ENCODE measurements around the gene TMEM232.
A peak's percentile ranks its signal among the peaks of the same experiment; 100 is the strongest.
"Not testable (repeated sequence)": the region's sequence is repeated elsewhere in the genome, so short reads cannot be mapped to it uniquely, and the experiment has no call there.

TMEM232 gene

DNA sequence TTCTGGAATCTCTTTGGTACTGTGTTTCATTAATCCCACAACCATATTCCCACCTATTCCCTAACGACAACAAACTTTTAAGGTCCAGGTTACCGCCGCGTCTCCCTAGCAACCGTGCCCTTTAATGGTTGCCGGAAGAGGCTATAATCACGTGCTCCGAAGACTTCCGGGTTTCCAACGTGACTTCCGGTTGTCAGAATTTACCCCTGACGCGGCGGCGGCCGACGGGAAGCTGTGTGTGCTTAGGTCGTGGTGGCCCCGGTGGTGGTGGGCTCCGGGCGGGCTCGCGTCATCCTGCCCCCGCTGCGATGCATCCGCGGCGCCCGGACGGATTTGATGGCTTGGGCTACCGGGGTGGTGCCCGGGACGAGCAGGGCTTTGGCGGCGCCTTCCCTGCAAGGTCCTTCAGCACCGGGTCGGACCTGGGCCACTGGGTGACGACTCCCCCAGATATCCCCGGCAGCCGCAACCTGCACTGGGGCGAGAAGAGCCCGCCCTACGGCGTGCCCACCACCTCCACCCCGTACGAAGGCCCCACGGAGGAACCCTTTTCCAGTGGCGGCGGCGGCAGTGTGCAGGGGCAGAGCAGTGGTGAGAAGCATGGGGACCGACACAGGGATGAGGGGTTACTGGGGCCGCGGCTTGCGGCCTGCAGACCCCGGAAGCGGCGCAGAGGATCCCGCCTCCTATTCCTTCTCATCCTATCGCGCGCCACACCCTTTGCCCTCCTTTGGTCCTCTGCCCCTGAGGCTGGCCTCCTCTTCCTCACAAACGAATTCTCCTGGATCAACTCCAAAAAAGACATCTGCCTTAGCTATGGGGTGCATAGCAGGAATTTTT is 12.6 kb upstream of the TMEM232 start, which contains the start of gene SLC25A46:
SLC25A46 (plus strand) TSS at position 196 of the 840 bp plus-strand sequence; CDS start at position 309, 113 bp downstream.
- peak within 1 kb of the TSS; percentile 46 for H3K9ac ChIP-seq (ENCODE audit: low read length)
- no peaks in the 10 kb centered on the region for H3K36me3 ChIP-seq (ENCODE audit: control insufficient read depth, low read depth, low read length)
- H3K27me3 ChIP-seq (ENCODE audit: control insufficient read depth, insufficient read depth, low read length): peaks cover 7% of the 10 kb centered on the region
- H3K9me3 ChIP-seq (ENCODE audit: control insufficient read depth, low read depth, low read length): no peaks in the 10 kb centered on the region
- peak within 1 kb of the TSS; percentile 90 for H3K4me3 ChIP-seq (ENCODE audit: low read length)
- H3K27ac ChIP-seq (ENCODE audit: low read length): no peak within 1 kb of the TSS
- no peaks in the 10 kb centered on the region for H3K4me1 ChIP-seq (ENCODE audit: control insufficient read depth, low read depth, low read length)

- no peak overlapping the region for H3K27ac ChIP-seq (ENCODE audit: low read length)
Measured at GRCh38 chr5:110738503-110738811, 12.0 kb upstream of the TMEM232 start.

DNA sequence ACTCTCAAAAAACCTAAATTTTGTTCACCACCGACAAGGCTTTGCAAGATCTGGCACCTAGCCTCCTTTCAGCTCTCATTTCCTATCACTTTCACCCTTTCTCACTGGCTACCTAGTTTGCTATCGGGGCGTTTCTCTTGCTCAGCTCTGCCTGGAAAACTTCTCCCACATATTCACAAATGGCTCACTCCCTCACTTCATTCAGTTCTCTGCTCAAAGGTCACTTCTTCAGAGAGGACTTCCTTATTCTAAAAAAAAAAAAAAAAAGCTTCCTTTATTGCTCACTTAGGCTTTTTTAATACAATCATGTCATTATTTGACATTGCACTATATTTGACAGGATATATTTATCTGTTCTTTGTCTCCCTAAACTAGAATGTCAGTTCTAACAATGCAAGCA is 10.3 kb upstream of the TMEM232 start:
- no peaks in the 10 kb centered on the region for H3K36me3 ChIP-seq (ENCODE audit: control insufficient read depth, low read depth, low read length)
- no peaks in the 10 kb centered on the region for H3K9me3 ChIP-seq (ENCODE audit: control insufficient read depth, low read depth, low read length)
- no peaks in the 10 kb centered on the region for H3K4me1 ChIP-seq (ENCODE audit: control insufficient read depth, low read depth, low read length)
- no peak overlapping the region for H3K27ac ChIP-seq (ENCODE audit: low read length)
- no peak overlapping the region for H3K4me3 ChIP-seq (ENCODE audit: low read length)
- H3K27me3 ChIP-seq (ENCODE audit: control insufficient read depth, insufficient read depth, low read length): peaks cover 7% of the 10 kb centered on the region
- H3K9ac ChIP-seq (ENCODE audit: low read length): no peak overlapping the region

More at GRCh38 chr5:110738503-110738811, 12.0 kb upstream of the TMEM232 start:
- Histone ChIP-seq H3K4me1 (ENCODE audit: control insufficient read depth, low read depth, low read length) (no peaks in the 10 kb centered on the region), H3K9me3 (ENCODE audit: control insufficient read depth, low read depth, low read length) (no peaks in the 10 kb centered on the region), H3K27me3 (ENCODE audit: control insufficient read depth, insufficient read depth, low read length) (peaks cover 7% of the 10 kb centered on the region), H3K36me3 (ENCODE audit: control insufficient read depth, low read depth, low read length) (no peaks in the 10 kb centered on the region), H3K9ac (ENCODE audit: low read length) (peak overlapping the region; percentile 46), H3K4me3 (ENCODE audit: low read length) (peak overlapping the region; percentile 90)

DNA sequence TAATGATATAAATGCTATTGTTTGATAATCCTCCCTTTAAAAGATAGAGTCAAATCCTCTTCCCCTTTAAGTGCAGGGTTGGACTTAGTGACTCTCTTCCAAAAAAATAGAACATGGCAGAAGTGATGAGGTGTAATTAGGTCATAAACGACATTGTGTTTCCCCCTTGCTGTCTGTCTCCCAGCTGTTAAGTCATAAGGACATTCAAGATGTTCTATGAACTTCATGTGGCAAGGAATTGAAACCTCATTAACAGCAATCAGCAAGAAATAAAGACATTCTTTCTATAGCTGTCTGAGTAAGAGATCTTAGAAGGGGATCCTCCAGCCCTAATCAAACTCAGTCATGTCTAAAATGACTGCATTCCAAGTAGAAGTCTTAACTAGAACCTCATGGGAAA is 9.1 kb upstream of the TMEM232 start:
- H3K36me3 ChIP-seq (ENCODE audit: control insufficient read depth, low read depth, low read length): no peaks in the 10 kb centered on the region
- no peak overlapping the region for H3K9ac ChIP-seq (ENCODE audit: low read length)
- H3K27ac ChIP-seq (ENCODE audit: low read length): no peak overlapping the region
- no peaks in the 10 kb centered on the region for H3K4me1 ChIP-seq (ENCODE audit: control insufficient read depth, low read depth, low read length)
- H3K4me3 ChIP-seq (ENCODE audit: low read length): no peak overlapping the region
- H3K27me3 ChIP-seq (ENCODE audit: control insufficient read depth, insufficient read depth, low read length): peaks cover 7% of the 10 kb centered on the region
- H3K9me3 ChIP-seq (ENCODE audit: control insufficient read depth, low read depth, low read length): no peaks in the 10 kb centered on the region

- Histone ChIP-seq H3K36me3 (ENCODE audit: control insufficient read depth, low read depth, low read length) (no peaks in the 10 kb centered on the region), H3K4me3 (ENCODE audit: low read length) (no peak overlapping the region), H3K9ac (ENCODE audit: low read length) (no peak overlapping the region), H3K4me1 (ENCODE audit: control insufficient read depth, low read depth, low read length) (no peaks in the 10 kb centered on the region), H3K27ac (ENCODE audit: low read length) (no peak overlapping the region), H3K27me3 (ENCODE audit: control insufficient read depth, insufficient read depth, low read length) (peaks cover 7% of the 10 kb centered on the region), H3K9me3 (ENCODE audit: control insufficient read depth, low read depth, low read length) (no peaks in the 10 kb centered on the region)
Measured at GRCh38 chr5:110734101-110734500, 7.6 kb upstream of the TMEM232 start.

DNA sequence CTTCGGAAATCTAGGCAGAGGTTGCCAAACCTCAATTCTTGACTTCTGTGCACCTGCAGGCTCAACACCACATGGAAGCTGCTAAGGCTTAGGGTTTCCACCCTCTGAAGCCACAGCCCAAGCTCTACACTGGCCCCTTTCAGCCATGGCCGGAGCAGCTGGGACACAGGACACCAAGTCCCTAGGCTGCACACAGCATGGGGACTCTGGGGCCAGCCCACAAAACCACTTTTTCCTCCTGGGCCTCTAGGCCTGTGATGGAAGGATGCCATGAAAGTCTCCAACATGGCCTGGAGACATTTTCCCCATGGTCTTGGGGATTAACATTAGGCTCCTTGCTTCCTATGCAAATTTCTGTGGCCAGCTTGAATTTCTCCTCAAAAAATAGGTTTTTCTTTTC is 5.0 kb upstream of the TMEM232 start:
- H3K27me3 ChIP-seq (ENCODE audit: control insufficient read depth, insufficient read depth, low read length); H3K4me3 ChIP-seq (ENCODE audit: low read length); H3K4me1 ChIP-seq (ENCODE audit: control insufficient read depth, low read depth, low read length); H3K27ac ChIP-seq (ENCODE audit: low read length); H3K9me3 ChIP-seq (ENCODE audit: control insufficient read depth, low read depth, low read length); H3K9ac ChIP-seq (ENCODE audit: low read length); H3K36me3 ChIP-seq (ENCODE audit: control insufficient read depth, low read depth, low read length): not testable (repeated sequence)

DNA sequence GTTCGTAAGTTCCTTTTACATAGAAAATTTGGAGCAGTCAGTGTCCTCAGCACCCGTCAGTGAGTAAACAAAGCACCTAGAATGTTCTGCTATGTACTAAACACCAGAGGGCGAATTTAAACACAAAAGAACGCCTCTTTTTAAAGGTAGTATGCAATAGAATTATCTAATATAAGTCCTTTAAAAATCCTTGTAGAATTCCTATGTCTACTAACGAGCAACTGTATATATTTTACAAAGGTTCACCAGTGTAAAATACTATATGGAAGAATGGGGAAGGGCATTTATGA is 499 bp upstream of the TMEM232 start:
- H3K4me3 ChIP-seq (ENCODE audit: low read length): peak overlapping the region; percentile 67
- H3K9me3 ChIP-seq (ENCODE audit: control insufficient read depth, low read depth, low read length): no peaks in the 10 kb centered on the region
- H3K9ac ChIP-seq (ENCODE audit: low read length): no peak overlapping the region
- no peaks in the 10 kb centered on the region for H3K36me3 ChIP-seq (ENCODE audit: control insufficient read depth, low read depth, low read length)
- no peaks in the 10 kb centered on the region for H3K4me1 ChIP-seq (ENCODE audit: control insufficient read depth, low read depth, low read length)
- H3K27ac ChIP-seq (ENCODE audit: low read length): no peak overlapping the region
- no peaks in the 10 kb centered on the region for H3K27me3 ChIP-seq (ENCODE audit: control insufficient read depth, insufficient read depth, low read length)

DNA sequence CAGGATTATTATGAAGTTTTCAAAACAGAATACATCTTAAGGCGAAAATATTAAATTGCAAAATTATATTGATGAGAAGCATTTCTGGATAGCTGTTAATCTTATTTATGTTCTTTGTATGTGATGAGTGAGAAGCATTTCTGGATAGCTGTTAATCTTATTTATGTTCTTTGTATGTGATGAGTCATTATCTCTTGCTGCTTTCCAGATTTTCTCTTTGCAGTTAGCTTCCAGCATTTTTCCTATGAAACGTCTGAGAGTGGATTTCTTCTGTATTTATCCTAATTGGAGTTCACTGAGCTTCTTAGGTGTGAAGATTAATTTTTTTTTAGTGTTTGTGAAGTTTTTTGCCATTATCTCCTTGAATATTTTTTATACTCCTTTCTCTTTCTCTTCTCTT is 8.2 kb downstream of the TMEM232 start:
- no peaks in the 10 kb centered on the region for H3K36me3 ChIP-seq (ENCODE audit: control insufficient read depth, low read depth, low read length)
- H3K27me3 ChIP-seq (ENCODE audit: control insufficient read depth, insufficient read depth, low read length): no peaks in the 10 kb centered on the region
- H3K4me1 ChIP-seq (ENCODE audit: control insufficient read depth, low read depth, low read length): no peaks in the 10 kb centered on the region
- no peak overlapping the region for H3K4me3 ChIP-seq (ENCODE audit: low read length)
- H3K9me3 ChIP-seq (ENCODE audit: control insufficient read depth, low read depth, low read length): no peaks in the 10 kb centered on the region
- no peak overlapping the region for H3K27ac ChIP-seq (ENCODE audit: low read length)
- H3K9ac ChIP-seq (ENCODE audit: low read length): no peak overlapping the region

GRCh38 chr5:110716247-110717245 is 9.9 kb downstream of the TMEM232 start:
- no peak overlapping the region for H3K27ac ChIP-seq (ENCODE audit: low read length)
- H3K9me3 ChIP-seq (ENCODE audit: control insufficient read depth, low read depth, low read length): no peaks in the 10 kb centered on the region
- H3K9ac ChIP-seq (ENCODE audit: low read length): no peak overlapping the region

DNA sequence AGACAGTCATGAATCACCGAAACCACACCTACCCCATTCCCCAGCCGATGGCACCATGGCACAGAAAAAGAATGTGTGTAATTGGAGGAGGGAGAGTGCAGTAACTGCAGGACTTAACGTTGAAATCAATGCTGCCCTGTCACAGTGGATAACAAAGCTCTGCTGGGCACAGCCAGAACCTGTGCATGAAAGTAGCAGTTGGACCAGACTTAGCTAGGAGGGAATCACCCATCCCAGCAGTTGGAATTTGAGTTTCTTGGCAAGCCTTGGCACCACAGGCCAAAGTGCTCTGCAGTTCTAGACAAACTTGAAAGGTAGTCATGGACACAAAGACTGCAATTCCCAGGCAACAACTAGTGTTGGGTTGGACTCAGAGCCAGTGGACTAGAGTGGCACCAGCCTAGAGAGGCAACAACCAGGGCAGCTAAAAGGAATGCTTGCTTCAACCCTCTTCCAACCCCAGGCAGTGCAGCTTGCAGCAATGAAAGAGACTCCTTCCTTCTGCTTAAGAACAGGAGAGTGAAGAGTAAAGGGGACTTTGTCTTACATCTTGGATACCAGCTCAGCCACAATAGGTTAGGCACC is 19.1 kb downstream of the TMEM232 start:
- H3K9me3 ChIP-seq (ENCODE audit: control insufficient read depth, low read depth, low read length): no peaks in the 10 kb centered on the region
- H3K36me3 ChIP-seq (ENCODE audit: control insufficient read depth, low read depth, low read length): no peaks in the 10 kb centered on the region
- no peaks in the 10 kb centered on the region for H3K27me3 ChIP-seq (ENCODE audit: control insufficient read depth, insufficient read depth, low read length)
- H3K9ac ChIP-seq (ENCODE audit: low read length): no peak overlapping the region
- H3K27ac ChIP-seq (ENCODE audit: low read length): no peak overlapping the region
- no peaks in the 10 kb centered on the region for H3K4me1 ChIP-seq (ENCODE audit: control insufficient read depth, low read depth, low read length)
- H3K4me3 ChIP-seq (ENCODE audit: low read length): no peak overlapping the region

More at GRCh38 chr5:110716247-110717245, 9.9 kb downstream of the TMEM232 start:
- no peak overlapping the region for H3K4me3 ChIP-seq (ENCODE audit: low read length)
- H3K4me1 ChIP-seq (ENCODE audit: control insufficient read depth, low read depth, low read length): no peaks in the 10 kb centered on the region
- H3K36me3 ChIP-seq (ENCODE audit: control insufficient read depth, low read depth, low read length): no peaks in the 10 kb centered on the region
- no peaks in the 10 kb centered on the region for H3K27me3 ChIP-seq (ENCODE audit: control insufficient read depth, insufficient read depth, low read length)

DNA sequence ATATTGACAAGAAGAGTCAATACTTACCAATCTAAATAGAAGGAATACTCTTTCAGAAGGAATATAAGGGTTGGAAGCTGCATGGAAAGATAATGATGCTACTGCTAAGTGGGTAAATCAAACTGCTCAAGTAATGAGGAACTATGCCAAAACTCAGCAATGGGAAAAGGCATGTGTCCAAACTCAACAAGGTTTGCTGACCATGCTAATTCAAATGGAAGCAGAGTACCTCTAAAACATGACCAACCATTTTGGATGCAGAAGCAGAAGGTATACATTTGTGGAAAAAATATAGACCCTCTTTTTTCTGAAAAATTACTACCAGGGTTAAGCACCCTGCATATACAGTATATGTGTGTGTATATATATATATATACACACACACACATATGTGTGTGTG is 21.1 kb downstream of the TMEM232 start:
- Histone ChIP-seq H3K27me3 (ENCODE audit: control insufficient read depth, insufficient read depth, low read length) (no peaks in the 10 kb centered on the region), H3K36me3 (ENCODE audit: control insufficient read depth, low read depth, low read length) (no peaks in the 10 kb centered on the region), H3K4me1 (ENCODE audit: control insufficient read depth, low read depth, low read length) (no peaks in the 10 kb centered on the region), H3K9ac (ENCODE audit: low read length) (no peak overlapping the region), H3K27ac (ENCODE audit: low read length) (no peak overlapping the region), H3K9me3 (ENCODE audit: control insufficient read depth, low read depth, low read length) (no peaks in the 10 kb centered on the region), H3K4me3 (ENCODE audit: low read length) (no peak overlapping the region)

Measured in iPS-18a (cell line).